ENCODE data around the gene CCNF. TPM values are rescaled to one million over a fixed set of nuclear protein-coding genes. Genes with fewer than 3 reads are reported as not detected.
A peak's percentile ranks its signal among the peaks of the same experiment; 100 is the strongest.
"Not testable (repeated sequence)": the region's sequence is repeated elsewhere in the genome, so short reads cannot be mapped to it uniquely, and the experiment has no call there.

The CCNF gene
- total and polyA plus RNA-seq, 9 donors = 0.87 to 2.5 (median 1.8) TPM

- intact Hi-C loops (cut with DNase I) = loop anchor here in 1 of 4 donors (10.0 kb wide), 2 partner anchors 68 to 92 kb away; partner anchors contain the start of gene ABCA3
- Histone ChIP-seq H3K4me1 (ENCODE audit: insufficient read depth) (no peaks in the 10 kb centered on the region), H3K27ac (no peak overlapping the region), H3K27me3 (no peaks in the 10 kb centered on the region), H3K4me3 (no peak overlapping the region), H3K36me3 (no peaks in the 10 kb centered on the region), H3K9me3 (no peaks in the 10 kb centered on the region)
- peak in 1 of 5 donors; percentile 6 for DNase-seq
- WGBS, 3 donors = 93 to 94% (median 94%) methylated on average over 24 of the region's 24 CpGs
- TF ChIP-seq CTCF (IDR thresholded peaks at IDR 0.05) (no peak), POLR2A (IDR thresholded peaks at IDR 0.05) (no peak), EP300 (IDR thresholded peaks at IDR 0.05) (no peak)
Measured at GRCh38 chr16:2437032-2437790, 8.0 kb downstream of the CCNF start.

GRCh38 chr16:2438121-2438520 lies 8.9 kb downstream of the CCNF start:
- intact Hi-C loops (cut with DNase I) = loop anchor here in 1 of 4 donors (10.0 kb wide), 2 partner anchors 67 to 93 kb away; partner anchors contain the start of gene ABCA3
- Histone ChIP-seq H3K4me1 (ENCODE audit: insufficient read depth) (no peaks in the 10 kb centered on the region), H3K27ac (no peak overlapping the region), H3K36me3 (no peaks in the 10 kb centered on the region), H3K9me3 (no peaks in the 10 kb centered on the region), H3K27me3 (no peaks in the 10 kb centered on the region), H3K4me3 (no peak overlapping the region)
- TF ChIP-seq POLR2A (IDR thresholded peaks at IDR 0.05) (no peak), CTCF (IDR thresholded peaks at IDR 0.05) (no peak), EP300 (IDR thresholded peaks at IDR 0.05) (no peak)
- 91 to 93% (median 93%) methylated on average over 14 of the region's 14 CpGs for WGBS, 3 donors
- DNase-seq = no peak

- no peak for DNase-seq
- no peak for TF ChIP-seq POLR2A (IDR thresholded peaks at IDR 0.05)
- WGBS, 3 donors = 94 to 98% (median 95%) methylated on average over 11 of the region's 11 CpGs
- H3K36me3 ChIP-seq = no peaks in the 10 kb centered on the region
- intact Hi-C loops (cut with DNase I) = loop anchor here in 1 of 4 donors (10.0 kb wide), 2 partner anchors 65 to 95 kb away; partner anchors contain the start of gene ABCA3
- H3K4me3 ChIP-seq = no peak overlapping the region
- H3K27ac ChIP-seq = no peak overlapping the region
- H3K4me1 ChIP-seq (ENCODE audit: insufficient read depth) = no peaks in the 10 kb centered on the region
- no peaks in the 10 kb centered on the region for H3K9me3 ChIP-seq
- no peaks in the 10 kb centered on the region for H3K27me3 ChIP-seq
Measured at GRCh38 chr16:2439598-2439997, 10.4 kb downstream of the CCNF start.

- 78 to 87% (median 79%) methylated on average over 14 to 15 of the region's 15 CpGs for WGBS, 3 donors
- H3K27me3 ChIP-seq; H3K36me3 ChIP-seq; intact Hi-C loops (cut with DNase I); H3K9me3 ChIP-seq; DNase-seq; H3K4me3 ChIP-seq; H3K27ac ChIP-seq; H3K4me1 ChIP-seq (ENCODE audit: insufficient read depth): not testable (repeated sequence)
Measured at GRCh38 chr16:2441143-2441804, 12.0 kb downstream of the CCNF start.

- intact Hi-C loops (cut with DNase I) = no loop called here
- 90 to 95% (median 93%) methylated on average over 9 of the region's 9 CpGs for WGBS, 3 donors
- Histone ChIP-seq H3K36me3 (no peaks in the 10 kb centered on the region), H3K9me3 (no peaks in the 10 kb centered on the region), H3K4me3 (no peak overlapping the region), H3K27me3 (no peaks in the 10 kb centered on the region), H3K4me1 (ENCODE audit: insufficient read depth) (no peaks in the 10 kb centered on the region), H3K27ac (no peak overlapping the region)
- DNase-seq = no peak
- TF ChIP-seq POLR2A (IDR thresholded peaks at IDR 0.05) (no peak), CTCF (IDR thresholded peaks at IDR 0.05) (no peak), EP300 (IDR thresholded peaks at IDR 0.05) (no peak)
Measured at GRCh38 chr16:2443555-2443954, 14.3 kb downstream of the CCNF start.

Data from ovary (tissue), 9 donors.